Adrenal gland (tissue), 12 donors: ENCODE results near the gene SART3. TPM values are rescaled to one million over a fixed set of nuclear protein-coding genes. Genes with fewer than 3 reads are reported as not detected.

Source experiments
- DNase-seq, 7 donors: peaks; one replicate each; pipeline ENCODE4 v3.0.0-alpha.2; 2019 to 2020
- H3K27ac ChIP-seq, 5 donors: fragments of 200-600 bp; sonication (generic) in 4 of 5; 1 replicate in 3 of 5; 2 replicates in 2 of 5; pipeline versions ENCODE4 v1.5.1 to v1.8.0; 2016 to 2020; ENCODE audit warnings: mild to moderate bottlenecking in 1 of 5
- H3K27me3 ChIP-seq: fragments of 200-600 bp; 2 replicates; pipeline ENCODE4 v1.8.0; 2021
- H3K36me3 ChIP-seq, 2 donors: fragments of 200-600 bp; replicated peaks in 1 of 2; 1 replicate in 1 of 2; 2 replicates in 1 of 2; pipeline versions ENCODE4 v1.5.1 to v1.8.0; 2018 to 2022
- H3K4me1 ChIP-seq, 2 donors: fragments of 200-600 bp; replicated peaks in 1 of 2; 1 replicate in 1 of 2; 2 replicates in 1 of 2; pipeline versions ENCODE4 v1.5.1 to v1.8.0; 2018 to 2021
- H3K4me3 ChIP-seq, 4 donors: fragments of 200-600 bp; sonication (generic) in 3 of 4; one replicate each; pipeline ENCODE4 v1.5.1; 2016 to 2018
- H3K9me3 ChIP-seq, 3 donors: fragments of 200-600 bp; sonication (generic) in 1 of 3; replicated peaks in 1 of 3; 1 replicate in 2 of 3; 2 replicates in 1 of 3; pipeline versions ENCODE4 v1.5.1 to v1.8.0; 2016 to 2021
- CTCF ChIP-seq, 6 experiments: fragments of 450-650 bp in 4 of 6; fragments of 200-600 bp in 2 of 6; sonication (generic) in 1 of 6; IDR thresholded peaks; 1 replicate in 5 of 6; 2 replicates in 1 of 6; pipeline versions ENCODE4 v1.5.1 to v1.8.0; 2016 to 2021; ENCODE audit warnings: antibody characterized with exemption in 6 of 6, mild to moderate bottlenecking in 2 of 6, moderate library complexity in 1 of 6
- POLR2A ChIP-seq, 2 donors: fragments of 450-650 bp; IDR thresholded peaks; one replicate each; pipeline ENCODE4 v1.6.1; 2017; ENCODE audit warnings: antibody characterized with exemption in 2 of 2, mild to moderate bottlenecking in 2 of 2, moderate library complexity in 1 of 2
- WGBS, 4 donors: extraction: QIAGEN DNeasy Blood & Tissue Kit in 2 of 4; methylation state at CpG; one replicate each; pipeline versions ENCODE4 v1.1.5 to v1.1.7; 2013 to 2017; 5-methylcytosine and 5-hydroxymethylcytosine counted together
- intact Hi-C, 2 donors: fragments of 100-400 bp; cut with DNase I; formaldehyde crosslinking; loops; one replicate each; pipeline versions ENCODE4 v1.14.1 to v1.15.0; 2022 to 2023
- polyA plus RNA-seq, 3 donors: library from polyadenylated mRNA; stranded (reverse); fragments of 200-250 nt in 2 of 3; fragments of 350-450 nt in 1 of 3; fragmentation: Illumina TruSeq in 1 of 3; extraction: RNeasy Lipid Tissue Mini Kit (QIAGEN cat#74804) in 1 of 3; gene quantifications; one replicate each; pipeline ENCODE4 v1.2.3, GENCODE V29; 2013 to 2014
- total RNA-seq, 9 donors: library from RNA; depleted of rRNA in 4 of 9; stranded (reverse); fragments of >200 nt in 4 of 9; fragments of 120-200 nt in 1 of 9; fragmentation: NEBNext Ultra II Directional in 1 of 9; extraction: Animal tissue kit (Norgen Biotek cat#: 25700) in 1 of 9; gene quantifications; one replicate each; pipeline versions ENCODE4 v1.1.0 to v1.2.4, GENCODE V29; 2013 to 2023
- donor health status: healthy with polysubstance abuse.
- donor health status: Bipolar disorder and iron deficiency.
- donor health status: DM: yes; HTN: yes; CAD: no.
- donor health status: DM: no; HTN: no; CAD: no.
- donor health status: DM: no; HTN: no; CAD: no.
- donor health status: DM: yes; HTN: yes; CAD: no.

The SART3 gene
- total and polyA plus RNA-seq, 12 donors: 27.5 to 79.3 (median 39.7) TPM

- WGBS, 4 donors: 83 to 86% (median 83%) methylated on average over 10 of the region's 10 CpGs
- TF ChIP-seq CTCF (IDR thresholded peaks at IDR 0.05) (no peak), POLR2A (IDR thresholded peaks at IDR 0.05) (no peak)
- peaks cover 0 to 63% of the 10 kb centered on the region in 2 donors for H3K36me3 ChIP-seq
- H3K9me3 ChIP-seq: no peaks in the 10 kb centered on the region
- H3K4me1 ChIP-seq: peaks cover 11 to 27% of the 10 kb centered on the region in 2 donors
- intact Hi-C loops: loop anchor here in 1 of 2 donors (5.0 to 10.0 kb wide), 2 partner anchors 49 to 226 kb away; no protein-coding TSS in a partner anchor
- DNase-seq: peak in 2 of 7 donors; percentile 24 to 48
- H3K4me3 ChIP-seq: no peak overlapping the region
- peak overlapping the region in 2 of 5 donors; percentile 19 to 24 for H3K27ac ChIP-seq
- no peaks in the 10 kb centered on the region for H3K27me3 ChIP-seq
Observed at GRCh38 chr12:108568338-108569154, 7.6 kb upstream of the SART3 start.

GRCh38 chr12:108567406-108568337 lies 6.7 kb upstream of the SART3 start:
- H3K27ac ChIP-seq: peak overlapping the region in 2 of 5 donors; percentile 24 to 85
- H3K36me3 ChIP-seq: peaks cover 0 to 63% of the 10 kb centered on the region in 2 donors
- no peaks in the 10 kb centered on the region for H3K27me3 ChIP-seq
- no peaks in the 10 kb centered on the region for H3K9me3 ChIP-seq
- peaks cover 11 to 32% of the 10 kb centered on the region in 2 donors for H3K4me1 ChIP-seq
- peak in 3 of 7 donors; percentile 20 to 50 (median 27) for DNase-seq
- TF ChIP-seq CTCF (IDR thresholded peaks at IDR 0.05) (no peak), POLR2A (IDR thresholded peaks at IDR 0.05) (no peak)
- no peak overlapping the region for H3K4me3 ChIP-seq
- intact Hi-C loops: loop anchor here in 1 of 2 donors (5.0 to 10.0 kb wide), 2 partner anchors 50 to 227 kb away; no protein-coding TSS in a partner anchor
- WGBS, 4 donors: 65 to 73% (median 72%) methylated on average over 6 to 7 of the region's 7 CpGs

GRCh38 chr12:108566452-108566851 lies 5.5 kb upstream of the SART3 start:
- peaks cover 17 to 35% of the 10 kb centered on the region in 2 donors for H3K4me1 ChIP-seq
- WGBS, 4 donors: 76 to 94% (median 88%) methylated on average over 4 of the region's 4 CpGs
- DNase-seq: peak in 2 of 7 donors; percentile 21 to 30
- H3K9me3 ChIP-seq: no peaks in the 10 kb centered on the region
- intact Hi-C loops: loop anchor here in 1 of 2 donors (5.0 to 10.0 kb wide), 2 partner anchors 51 to 228 kb away; no protein-coding TSS in a partner anchor
- H3K27me3 ChIP-seq: no peaks in the 10 kb centered on the region
- peaks cover 0 to 63% of the 10 kb centered on the region in 2 donors for H3K36me3 ChIP-seq
- TF ChIP-seq POLR2A (IDR thresholded peaks at IDR 0.05): no peak
- no peak for TF ChIP-seq CTCF (IDR thresholded peaks at IDR 0.05)
- H3K4me3 ChIP-seq: no peak overlapping the region
- H3K27ac ChIP-seq: peak overlapping the region in 4 of 5 donors; percentile 1 to 95 (median 77)
